SU-DHL-6 (cell line): Measurements from ENCODE around the gene ASB3.

Experiments used
- CTCF ChIP-seq: fragments of 200-600 bp; sonication (generic); IDR thresholded peaks from one replicate; pipeline ENCODE4 v1.5.1; 2017; ENCODE audit warnings: antibody characterized with exemption, mild to moderate bottlenecking, low read length, moderate library complexity; ENCODE audit not compliant: insufficient read depth, poor library complexity, severe bottlenecking
- EZH2phosphoT487 ChIP-seq: fragments of 200-600 bp; sonication (generic), shearing (Covaris generic); conservative IDR thresholded peaks from 2 replicates; pipeline ENCODE4 v1.6.1; 2018; ENCODE audit warnings: mild to moderate bottlenecking, antibody characterized with exemption, low read length, moderate library complexity, mixed read lengths

- TF ChIP-seq CTCF: no peak
- no peak for TF ChIP-seq EZH2phosphoT487
Measured at GRCh38 chr2:53829273-53829979, 42.7 kb upstream of the ASB3 start.
